ENCODE measurements around the gene NEFH.
"Not testable (repeated sequence)": the region's sequence is repeated elsewhere in the genome, so short reads cannot be mapped to it uniquely, and the experiment has no call there.

NEFH gene, protein sequence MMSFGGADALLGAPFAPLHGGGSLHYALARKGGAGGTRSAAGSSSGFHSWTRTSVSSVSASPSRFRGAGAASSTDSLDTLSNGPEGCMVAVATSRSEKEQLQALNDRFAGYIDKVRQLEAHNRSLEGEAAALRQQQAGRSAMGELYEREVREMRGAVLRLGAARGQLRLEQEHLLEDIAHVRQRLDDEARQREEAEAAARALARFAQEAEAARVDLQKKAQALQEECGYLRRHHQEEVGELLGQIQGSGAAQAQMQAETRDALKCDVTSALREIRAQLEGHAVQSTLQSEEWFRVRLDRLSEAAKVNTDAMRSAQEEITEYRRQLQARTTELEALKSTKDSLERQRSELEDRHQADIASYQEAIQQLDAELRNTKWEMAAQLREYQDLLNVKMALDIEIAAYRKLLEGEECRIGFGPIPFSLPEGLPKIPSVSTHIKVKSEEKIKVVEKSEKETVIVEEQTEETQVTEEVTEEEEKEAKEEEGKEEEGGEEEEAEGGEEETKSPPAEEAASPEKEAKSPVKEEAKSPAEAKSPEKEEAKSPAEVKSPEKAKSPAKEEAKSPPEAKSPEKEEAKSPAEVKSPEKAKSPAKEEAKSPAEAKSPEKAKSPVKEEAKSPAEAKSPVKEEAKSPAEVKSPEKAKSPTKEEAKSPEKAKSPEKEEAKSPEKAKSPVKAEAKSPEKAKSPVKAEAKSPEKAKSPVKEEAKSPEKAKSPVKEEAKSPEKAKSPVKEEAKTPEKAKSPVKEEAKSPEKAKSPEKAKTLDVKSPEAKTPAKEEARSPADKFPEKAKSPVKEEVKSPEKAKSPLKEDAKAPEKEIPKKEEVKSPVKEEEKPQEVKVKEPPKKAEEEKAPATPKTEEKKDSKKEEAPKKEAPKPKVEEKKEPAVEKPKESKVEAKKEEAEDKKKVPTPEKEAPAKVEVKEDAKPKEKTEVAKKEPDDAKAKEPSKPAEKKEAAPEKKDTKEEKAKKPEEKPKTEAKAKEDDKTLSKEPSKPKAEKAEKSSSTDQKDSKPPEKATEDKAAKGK

DNA sequence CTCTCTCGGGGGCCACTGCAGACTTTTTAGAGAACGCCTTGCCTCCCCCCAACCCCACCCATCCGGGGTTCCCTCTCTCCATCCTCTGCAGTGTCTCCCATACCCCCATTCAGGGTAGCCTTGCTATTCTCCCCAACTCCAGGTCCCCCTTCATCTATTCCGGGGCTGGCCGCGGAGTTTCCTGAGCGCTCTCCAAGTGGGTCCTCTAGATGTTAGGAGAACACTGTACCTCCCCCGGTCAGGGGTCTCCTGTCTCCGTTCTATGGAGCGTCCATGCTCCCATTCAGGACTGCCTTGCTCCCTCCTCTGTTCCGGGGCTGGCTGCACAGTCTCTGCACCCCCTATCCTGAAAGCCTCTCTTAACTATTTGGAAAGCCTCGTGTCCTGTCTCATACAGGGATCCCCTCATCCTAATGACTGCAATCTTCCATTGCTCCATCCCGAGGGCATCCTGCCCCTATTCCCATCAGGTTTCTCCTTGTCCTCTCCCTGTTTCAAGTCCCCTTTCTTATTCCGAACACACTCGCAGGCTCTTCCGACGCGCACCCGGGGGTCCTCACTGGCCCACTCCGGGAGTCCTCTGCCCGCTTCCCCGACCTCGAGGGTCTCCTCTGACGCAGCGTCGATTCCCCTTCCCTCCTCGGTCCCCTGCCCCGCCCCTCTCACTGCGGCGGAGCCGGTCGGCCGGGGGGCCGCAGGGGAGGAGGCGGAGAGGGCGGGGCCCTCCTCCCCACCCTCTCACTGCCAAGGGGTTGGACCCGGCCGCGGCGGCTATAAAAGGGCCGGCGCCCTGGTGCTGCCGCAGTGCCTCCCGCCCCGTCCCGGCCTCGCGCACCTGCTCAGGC lies at the start of gene NEFH:
NEFH (plus strand) TSS at position 802 of the 845 bp plus-strand sequence. CDS start 45 bp downstream, outside the sequence.
- DNase-seq (ENCODE audit: low read depth): no peak

DNA sequence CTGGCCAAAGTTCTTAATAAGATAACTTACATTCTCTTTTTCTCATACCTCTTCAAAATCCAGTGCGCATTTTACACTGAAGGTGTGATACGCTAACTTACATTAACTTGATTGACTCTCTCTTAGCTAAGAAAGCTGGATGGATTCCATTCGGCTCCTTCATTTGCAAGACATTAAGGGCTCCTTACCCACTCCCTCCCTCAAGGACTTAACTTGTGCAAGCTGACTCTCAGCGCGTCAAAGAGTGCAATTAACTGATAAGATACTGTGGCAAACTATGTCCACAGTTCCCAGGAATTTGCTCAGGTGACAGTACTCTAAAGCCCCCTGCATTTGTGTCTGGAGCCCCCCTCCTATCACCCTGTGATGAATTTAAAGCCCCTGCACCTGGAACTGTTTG lies 48.0 kb upstream of the NEFH start:
- no peak for DNase-seq (ENCODE audit: low read depth)

DNA sequence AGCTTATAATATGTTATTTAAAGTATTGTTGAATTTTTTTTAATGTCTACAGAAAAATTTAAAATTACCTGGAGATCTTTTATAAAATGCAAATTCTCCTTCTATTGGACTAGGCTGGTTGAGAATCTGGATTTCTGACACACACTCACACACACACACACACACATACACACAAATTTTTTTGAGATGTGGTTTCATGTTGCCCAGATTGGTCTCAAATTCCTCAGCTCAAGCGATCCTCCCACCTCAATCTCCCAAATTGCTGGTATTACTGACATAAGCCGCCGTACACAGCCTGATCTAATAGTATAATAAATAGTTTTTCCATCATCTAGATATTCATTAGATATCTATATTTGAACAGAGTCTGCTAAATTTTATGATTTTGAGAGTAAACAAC lies 46.2 kb upstream of the NEFH start:
- no peak for DNase-seq (ENCODE audit: low read depth)

DNA sequence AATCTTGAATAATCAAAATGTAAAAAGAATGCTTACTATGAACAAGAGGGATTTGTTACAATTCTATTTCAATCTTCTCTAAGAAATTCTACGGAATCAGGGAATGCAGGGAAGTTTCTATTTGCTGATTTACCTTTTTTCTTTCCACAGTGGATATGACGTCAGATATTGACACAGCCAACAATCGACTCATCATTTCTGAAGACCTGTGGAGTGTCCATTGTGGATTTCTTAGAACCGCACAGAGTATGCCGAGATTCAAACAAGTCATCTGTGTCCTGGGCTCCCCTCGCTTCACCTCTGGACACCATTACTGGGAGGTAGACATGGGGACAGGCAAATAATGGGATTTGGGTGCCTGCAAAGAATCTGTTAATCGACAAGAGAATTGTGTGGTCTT lies 45.7 kb upstream of the NEFH start:
- no peak for DNase-seq (ENCODE audit: low read depth)

DNA sequence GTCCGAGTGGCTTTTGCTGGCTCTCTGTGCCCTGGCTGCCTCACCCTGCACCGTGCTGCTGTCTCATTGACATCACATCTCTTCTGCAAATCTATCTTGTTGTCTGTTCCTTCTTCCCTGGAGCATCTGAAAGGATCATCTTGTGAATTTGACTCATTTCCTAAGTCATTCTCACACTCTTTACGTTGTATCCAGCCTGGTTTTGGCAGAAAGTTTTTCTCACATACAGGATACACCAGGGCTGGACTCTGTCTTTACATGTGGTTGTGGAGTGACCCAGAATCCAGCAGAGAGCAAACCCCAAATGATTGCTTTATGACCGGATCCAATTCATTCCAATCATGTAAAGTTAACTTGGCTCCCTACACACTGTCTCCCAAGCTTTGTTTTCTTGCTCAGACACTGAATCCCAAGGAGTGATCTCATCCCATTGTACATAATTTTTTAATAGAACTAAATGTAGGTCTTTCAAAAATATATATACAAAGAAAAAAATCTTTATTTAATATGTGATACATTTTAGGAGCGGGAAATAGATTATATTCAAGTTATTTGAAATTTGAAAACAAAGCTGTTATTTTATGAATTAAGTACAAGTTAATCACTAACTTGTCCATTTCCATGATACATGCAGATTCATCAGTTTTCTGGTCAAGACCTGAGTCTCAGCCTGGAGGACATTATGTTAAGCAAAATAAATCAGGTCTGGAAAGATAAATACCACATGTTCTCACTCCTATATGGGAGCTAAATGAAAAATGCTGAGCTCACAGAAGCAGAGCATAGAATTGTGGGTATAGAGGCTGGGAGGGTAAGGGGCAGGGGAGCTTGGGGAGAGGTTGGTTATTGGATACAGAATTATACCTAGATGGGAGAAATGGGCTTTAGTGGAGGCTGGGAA lies 44.5 kb upstream of the NEFH start:
- DNase-seq (ENCODE audit: low read depth): no peak

GRCh38 chr22:29438283-29438682 lies 41.7 kb upstream of the NEFH start, which contains the start of gene RFPL1:
RFPL1 (plus strand) TSS chr22:29438583.
- DNase-seq (ENCODE audit: low read depth): not testable (repeated sequence)

GRCh38 chr22:29442976-29443375 lies 37.0 kb upstream of the NEFH start:
- DNase-seq (ENCODE audit: low read depth): no peak

DNA sequence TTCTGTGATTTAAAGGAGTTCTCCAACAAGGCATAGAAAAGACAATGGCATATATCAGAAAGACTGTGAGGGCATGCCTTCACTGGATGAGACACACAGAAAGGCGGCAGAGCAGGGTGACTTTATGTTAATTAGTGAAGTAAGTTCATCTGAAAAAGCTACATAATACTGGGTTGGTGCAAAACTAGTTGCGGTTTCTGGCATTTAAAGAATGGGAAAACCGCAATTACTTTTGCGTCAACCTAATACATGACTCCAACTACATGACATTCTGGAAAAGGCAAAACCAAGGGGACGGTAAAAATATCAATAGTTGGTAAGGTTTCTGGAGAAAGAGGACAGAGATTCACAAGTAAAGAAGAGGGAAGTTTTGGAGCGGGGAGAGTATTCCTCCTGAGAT lies 36.6 kb upstream of the NEFH start:
- no peak for DNase-seq (ENCODE audit: low read depth)

DNA sequence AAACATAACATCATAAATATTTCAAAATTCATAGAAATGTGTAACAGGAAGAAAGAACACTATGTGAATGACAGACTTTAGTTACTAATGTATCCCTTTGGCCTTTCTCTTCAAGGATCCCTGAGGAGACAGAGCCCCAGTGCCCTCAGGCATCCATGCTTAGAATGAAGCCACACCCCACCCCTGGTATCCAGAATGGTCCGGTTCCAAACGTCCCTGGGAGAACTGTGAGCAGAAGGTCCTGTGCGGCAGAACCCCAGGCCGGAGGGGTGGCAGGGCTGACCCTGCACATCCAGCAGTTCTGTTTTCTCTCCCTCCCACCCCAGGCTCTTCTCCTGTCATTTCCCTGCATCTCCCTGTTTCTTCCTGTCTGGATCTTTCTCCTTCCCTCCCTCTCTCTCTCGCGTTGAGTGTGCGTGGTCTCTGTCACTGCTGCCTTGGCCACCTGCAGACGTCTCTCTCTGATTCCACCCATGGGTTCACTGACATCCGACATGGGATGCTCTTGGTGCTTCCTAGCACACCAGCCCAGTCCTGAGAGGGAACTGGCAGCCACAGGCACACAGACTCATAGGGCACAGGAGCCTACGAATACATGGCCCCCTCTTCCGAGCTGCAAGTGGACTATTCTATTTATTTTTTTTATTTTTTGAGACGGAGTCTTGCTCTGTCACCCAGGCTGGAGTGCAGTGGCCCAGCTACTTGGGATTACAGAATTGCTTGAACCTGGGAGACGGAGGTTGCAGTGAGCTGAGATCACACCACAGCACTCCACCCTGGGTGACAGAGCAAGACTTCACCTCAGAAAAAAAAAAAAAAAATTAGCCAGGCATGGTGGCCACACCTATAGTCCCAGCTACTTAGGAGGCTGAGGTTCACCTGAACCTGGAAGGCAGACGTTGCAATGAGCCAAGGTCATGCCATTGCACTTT lies 35.9 kb upstream of the NEFH start:
- no peak for DNase-seq (ENCODE audit: low read depth)

DNA sequence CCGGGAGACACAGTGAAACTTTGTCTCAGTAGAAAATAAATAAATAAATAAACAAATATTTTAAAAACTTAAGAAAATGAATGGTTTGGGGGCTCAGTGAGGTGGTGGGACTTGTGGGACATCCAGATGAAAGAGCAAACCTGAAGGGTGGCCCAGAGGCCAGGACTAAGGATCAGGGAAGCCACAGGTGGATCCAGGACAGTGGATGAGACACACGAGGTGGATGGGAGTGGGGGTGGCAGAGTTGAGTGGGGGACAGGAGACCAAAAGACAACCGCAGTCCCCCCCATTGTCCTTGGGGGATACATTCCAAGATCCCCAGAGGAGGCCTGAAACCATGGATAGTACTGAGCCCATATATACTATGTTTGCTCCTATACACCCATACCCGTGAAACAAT lies 34.5 kb upstream of the NEFH start:
- DNase-seq (ENCODE audit: low read depth): no peak

DNA sequence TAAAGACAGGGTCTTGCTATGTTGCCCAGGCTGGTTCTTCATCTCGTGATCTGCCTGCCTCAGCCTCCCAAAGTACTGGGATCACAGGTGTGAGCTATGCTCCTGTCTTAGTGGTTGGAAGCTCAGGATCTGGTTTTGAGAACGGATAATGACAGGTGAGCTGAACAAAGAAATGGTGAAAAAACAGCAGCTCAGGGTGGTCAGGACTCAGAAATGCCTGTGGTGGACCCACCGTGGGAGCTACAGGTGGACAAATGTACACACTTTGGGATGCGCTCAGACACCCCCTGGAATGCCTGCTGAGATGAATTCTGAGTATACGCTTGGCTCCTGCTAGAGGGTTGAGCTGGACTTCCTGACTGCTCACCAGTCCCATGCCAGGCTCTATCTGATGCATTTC lies 32.1 kb upstream of the NEFH start:
- no peak for DNase-seq (ENCODE audit: low read depth)

DNA sequence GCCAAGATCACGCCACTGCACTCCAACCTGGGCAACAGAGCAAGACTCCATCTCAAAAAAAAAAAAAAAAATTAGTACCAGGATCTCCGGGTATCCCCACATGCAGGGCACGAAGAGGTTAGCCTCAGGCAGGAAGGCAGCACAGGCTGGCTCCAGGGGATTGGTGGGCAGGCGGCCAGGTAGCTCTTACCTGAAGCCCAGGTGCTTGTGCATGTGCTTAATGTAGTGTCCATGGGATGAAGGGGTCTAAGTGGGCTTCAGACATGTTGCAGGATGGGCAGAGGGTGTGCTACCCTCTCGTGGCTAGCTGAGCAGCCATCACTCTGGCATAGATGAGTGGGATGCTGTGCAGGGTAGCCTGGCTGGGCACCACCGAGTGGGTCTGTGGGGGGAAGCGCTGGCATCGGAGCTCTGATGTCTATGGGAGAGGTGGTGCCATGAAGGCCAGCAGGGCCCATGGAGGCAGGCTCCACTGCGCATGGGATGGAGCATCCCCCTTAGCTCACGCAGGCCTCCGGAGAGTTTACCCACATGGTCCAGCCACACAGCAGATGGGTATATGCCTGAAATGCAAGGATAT lies 30.6 kb upstream of the NEFH start:
- no peak for DNase-seq (ENCODE audit: low read depth)

DNA sequence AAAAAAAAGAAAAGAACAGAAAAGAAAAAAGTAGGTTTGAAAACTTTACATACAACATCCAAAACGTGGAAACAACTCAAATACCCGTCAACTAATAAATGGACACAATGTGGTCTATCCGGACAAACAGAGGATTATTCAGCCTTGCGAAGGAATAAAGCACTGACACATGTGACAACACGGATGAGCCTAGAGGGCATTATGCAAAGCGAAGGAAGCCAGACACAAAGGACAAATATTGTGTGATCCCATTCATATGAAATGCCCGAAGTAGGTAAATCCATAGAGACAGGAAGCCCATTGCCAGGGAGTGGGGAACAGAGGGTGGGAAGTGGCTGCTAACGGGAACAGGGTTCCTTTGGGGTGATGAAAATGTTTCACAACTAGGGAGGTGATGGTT lies 29.8 kb upstream of the NEFH start:
- no peak for DNase-seq (ENCODE audit: low read depth)

DNA sequence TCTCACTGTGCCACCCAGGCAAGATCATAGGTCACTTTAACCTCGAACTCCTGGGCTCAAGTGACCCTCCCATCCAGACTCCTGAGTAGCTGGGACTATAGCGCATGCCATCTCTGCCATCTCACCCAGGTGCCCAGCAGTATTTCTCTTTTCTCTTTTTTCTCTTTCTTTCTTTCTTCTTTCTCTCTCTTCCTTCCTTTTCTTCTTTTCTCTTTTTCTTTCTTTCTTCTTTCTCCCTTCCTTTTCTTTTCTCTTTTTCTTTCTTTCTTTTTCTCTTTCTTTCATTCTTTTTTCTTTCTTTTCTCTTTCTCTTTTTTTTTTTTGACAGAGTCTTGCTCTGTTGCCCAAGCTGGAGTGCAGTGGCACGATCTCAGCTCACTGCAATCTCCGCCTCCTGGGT lies 28.2 kb upstream of the NEFH start:
- no peak for DNase-seq (ENCODE audit: low read depth)

DNA sequence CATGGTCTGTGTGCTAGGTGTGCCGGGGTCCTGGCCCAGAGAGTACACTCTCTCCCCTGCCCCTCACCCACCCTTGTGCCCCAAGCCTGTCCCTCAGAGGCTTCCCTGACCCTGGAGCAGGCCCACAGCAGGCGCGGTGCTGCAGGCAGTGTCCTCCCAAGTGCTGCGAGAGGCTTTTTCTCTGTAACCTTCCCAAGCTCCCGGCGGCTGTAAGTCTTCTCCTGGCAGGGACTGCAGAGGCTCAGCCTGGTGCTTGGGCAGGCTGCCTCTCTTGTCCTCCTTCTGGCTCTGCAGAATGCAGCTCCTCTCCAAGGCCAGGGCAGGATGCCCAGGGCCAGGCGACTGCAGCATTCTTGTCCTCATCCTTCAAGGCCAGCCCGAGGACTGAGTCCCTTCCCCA lies 25.7 kb upstream of the NEFH start:
- no peak for DNase-seq (ENCODE audit: low read depth)

DNA sequence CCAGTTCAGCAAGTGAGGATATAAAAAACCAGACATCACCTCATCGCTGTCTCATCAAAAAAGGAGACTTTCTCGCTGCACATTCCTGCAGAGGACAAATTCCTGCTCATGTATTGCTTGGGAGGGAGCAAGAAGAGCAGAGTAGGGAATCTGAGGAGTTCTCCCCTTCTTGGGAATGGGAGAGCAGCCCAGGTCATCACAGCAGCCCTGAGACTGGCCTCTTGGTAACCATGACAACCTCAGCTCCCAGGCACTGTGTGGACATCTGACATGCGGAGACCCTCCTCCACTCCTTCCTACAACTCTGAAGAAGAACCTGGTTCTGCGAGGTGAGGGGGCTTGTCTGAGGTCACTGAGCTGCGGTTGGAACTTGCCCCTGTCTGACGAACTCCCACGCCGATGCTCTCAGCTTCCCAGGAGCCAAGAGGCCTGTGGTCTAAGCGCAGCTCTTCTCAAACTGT lies 23.8 kb upstream of the NEFH start:
- DNase-seq (ENCODE audit: low read depth): peak; percentile 52

- peak; percentile 4 for DNase-seq (ENCODE audit: low read depth)
Observed at GRCh38 chr22:29457730-29458129, 22.3 kb upstream of the NEFH start.

GRCh38 chr22:29458551-29458950 lies 21.5 kb upstream of the NEFH start:
- DNase-seq (ENCODE audit: low read depth): no peak

DNA sequence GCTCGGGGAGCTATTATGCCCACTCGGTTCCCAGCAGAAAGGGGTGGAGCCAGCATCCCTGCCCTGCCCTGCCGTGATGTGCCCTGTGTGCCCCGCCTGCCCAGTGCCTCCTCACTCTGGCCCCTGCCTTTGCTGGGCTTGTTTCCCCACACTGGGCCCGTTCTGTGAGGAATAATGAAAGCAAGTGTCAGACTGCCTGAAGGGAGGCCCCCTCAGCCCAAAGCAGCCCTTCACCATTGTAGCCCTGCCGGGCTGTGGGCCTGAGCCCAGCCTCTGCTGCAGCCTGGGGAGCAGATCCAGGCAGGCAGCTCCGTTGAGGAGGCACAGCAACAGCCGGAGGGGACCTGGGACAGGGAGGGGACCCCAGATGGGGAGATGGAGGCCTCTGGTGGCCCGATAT lies 20.2 kb upstream of the NEFH start:
- no peak for DNase-seq (ENCODE audit: low read depth)
